HepG2 (cell line): ENCODE data around the gene POFUT2. TPM values are rescaled to one million over a fixed set of nuclear protein-coding genes. Genes with fewer than 3 reads are reported as not detected.
A peak's percentile ranks its signal among the peaks of the same experiment; 100 is the strongest.

Experiments used
- ADNP ChIP-seq: sonication (generic); formaldehyde crosslinking; IDR thresholded peaks from 2 replicates; pipeline ENCODE4 v1.4.0; 2020; ENCODE audit warnings: missing genetic modification reagents
- BRD4 ChIP-seq: sonication (generic); formaldehyde crosslinking; IDR thresholded peaks from 2 replicates; pipeline ENCODE4 v1.4.0; 2020; ENCODE audit warnings: missing genetic modification reagents
- ETV6 ChIP-seq: sonication (generic); formaldehyde crosslinking; conservative IDR thresholded peaks from 2 replicates; pipeline ENCODE4 v1.4.0; 2020; ENCODE audit warnings: missing genetic modification reagents
- REPIN1 ChIP-seq: sonication (generic); formaldehyde crosslinking; IDR thresholded peaks from 2 replicates; pipeline ENCODE4 v1.8.0; 2022; ENCODE audit warnings: missing genetic modification reagents, low read depth, mild to moderate bottlenecking, borderline replicate concordance
- STAG1 ChIP-seq: sonication (generic); formaldehyde crosslinking; IDR thresholded peaks from 2 replicates; pipeline ENCODE4 v1.4.0; 2020; ENCODE audit warnings: missing genetic modification reagents
- ZNF101 ChIP-seq: sonication (generic); formaldehyde crosslinking; IDR thresholded peaks from 2 replicates; pipeline ENCODE4 v1.4.0; 2020; ENCODE audit warnings: mild to moderate bottlenecking, low read depth, missing genetic modification reagents, borderline replicate concordance
- ZNF629 ChIP-seq: sonication (generic); formaldehyde crosslinking; conservative IDR thresholded peaks from 2 replicates; pipeline ENCODE4 v1.5.0; 2020; ENCODE audit warnings: missing genetic modification reagents
- ZNF678 ChIP-seq: sonication (generic); formaldehyde crosslinking; IDR thresholded peaks from 2 replicates; pipeline ENCODE4 v1.4.0; 2020; ENCODE audit warnings: mild to moderate bottlenecking, missing genetic modification reagents
- polyA plus RNA-seq, 8 experiments: library from polyadenylated mRNA; depleted of rRNA in 3 of 8; stranded (reverse) in 7 of 8; unstranded in 1 of 8; fragments of >200 nt; fragmentation: Illumina TruSeq in 4 of 8; extraction: Trizol in 4 of 8; gene quantifications; 2 replicates each; pipeline versions ENCODE4 v1.2.1 to v1.2.3, GENCODE V29; 2011 to 2016; ENCODE audit warnings: low read depth in 4 of 8, missing spikeins in 1 of 8, mixed read lengths in 1 of 8; ENCODE audit not compliant: insufficient read depth in 1 of 8
- total RNA-seq, 5 experiments: library from RNA; depleted of rRNA; stranded (reverse); fragments of >200 nt; fragmentation: Illumina TruSeq; extraction: Trizol; gene quantifications; 2 replicates each; pipeline ENCODE4 v1.2.3, GENCODE V29; 2016; ENCODE audit warnings: low read depth in 1 of 5
- TF ChIP-seq, protein P1 (sequence below): sonication (generic); formaldehyde crosslinking; IDR thresholded peaks from 2 replicates; pipeline ENCODE4 v1.4.0; 2020; ENCODE audit warnings: mild to moderate bottlenecking, missing genetic modification reagents
- TF ChIP-seq, protein P2 (sequence below): sonication (generic); formaldehyde crosslinking; IDR thresholded peaks from 2 replicates; pipeline ENCODE4 v1.9.0; 2021; ENCODE audit warnings: missing genetic modification reagents, mild to moderate bottlenecking, borderline replicate concordance
- TF ChIP-seq, protein P3 (sequence below): sonication (generic); formaldehyde crosslinking; conservative IDR thresholded peaks from 2 replicates; pipeline ENCODE4 v1.4.0; 2020; ENCODE audit warnings: missing genetic modification reagents
- TF ChIP-seq, protein P4 (sequence below): sonication (generic); formaldehyde crosslinking; IDR thresholded peaks from 2 replicates; pipeline ENCODE4 v1.4.0; 2020; ENCODE audit warnings: missing genetic modification reagents, low read depth, mild to moderate bottlenecking, borderline replicate concordance
- TF ChIP-seq, protein P5 (sequence below): sonication (generic); formaldehyde crosslinking; IDR thresholded peaks from 2 replicates; pipeline ENCODE4 v1.8.1; 2023; ENCODE audit warnings: mild to moderate bottlenecking, missing genetic modification reagents, borderline replicate concordance
- TF ChIP-seq, protein P6 (sequence below), 2 experiments: sonication (generic) in 1 of 2; formaldehyde crosslinking in 1 of 2; IDR thresholded peaks; 2 replicates each; pipeline versions ENCODE4 v1.4.0 to v1.6.1; 2016 to 2020; ENCODE audit warnings: borderline replicate concordance in 1 of 2, low read depth in 1 of 2, mild to moderate bottlenecking in 1 of 2, missing genetic modification reagents in 1 of 2

POFUT2 gene
- total and polyA plus RNA-seq, 2 of the 13 experiments (the other 11 are each of a cell fraction or from before 2014, with no cell fraction given), result 22.8 to 24.0 TPM

DNA sequence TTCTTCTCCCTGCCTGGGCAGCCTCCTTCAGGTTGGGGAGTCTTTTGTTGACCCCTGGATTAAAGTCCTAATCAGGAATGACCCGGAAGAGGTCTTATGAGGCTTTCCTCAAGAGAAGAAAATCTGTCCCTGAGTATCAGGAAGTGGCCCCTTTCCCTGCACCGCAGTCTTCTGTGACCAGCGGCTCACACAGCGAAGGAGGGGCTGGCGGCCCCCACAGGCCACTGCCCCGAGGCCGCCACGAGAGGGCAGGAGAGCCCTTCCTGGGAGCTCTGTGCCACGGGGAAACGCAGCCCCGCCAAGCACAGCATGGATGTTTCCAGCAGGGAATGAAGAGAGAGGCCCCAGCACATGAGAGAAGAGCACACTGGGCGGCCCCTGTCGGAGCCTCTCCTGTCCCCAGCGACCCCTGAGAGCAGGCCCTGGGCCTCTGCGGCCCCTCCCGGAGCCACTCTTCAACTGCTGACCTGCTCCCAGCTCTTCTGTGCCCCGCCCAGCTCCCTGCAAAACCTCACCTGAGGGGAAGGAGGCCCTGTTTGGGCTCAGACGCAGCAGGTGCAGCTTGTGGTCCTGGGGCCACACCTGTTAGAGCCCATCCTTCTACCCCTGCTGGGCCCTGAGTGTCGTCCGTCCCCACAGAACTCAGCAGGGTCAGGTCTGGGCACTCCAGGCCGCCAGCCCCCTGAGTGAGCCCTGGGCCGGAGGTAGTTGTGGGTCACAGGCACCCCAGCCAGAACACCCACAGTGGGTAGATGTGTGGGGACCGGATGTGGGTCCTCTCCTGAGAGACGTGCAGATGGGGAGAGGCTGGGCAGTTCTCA lies 4.9 kb upstream of the POFUT2 start (continued):
- TF ChIP-seq, protein P1, sequence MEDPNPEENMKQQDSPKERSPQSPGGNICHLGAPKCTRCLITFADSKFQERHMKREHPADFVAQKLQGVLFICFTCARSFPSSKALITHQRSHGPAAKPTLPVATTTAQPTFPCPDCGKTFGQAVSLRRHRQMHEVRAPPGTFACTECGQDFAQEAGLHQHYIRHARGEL (CRISPR knock-in tag), result 0 out of 2 replicates have a peak, but pooled peaks have one; percentile 10
- TF ChIP-seq, protein P2, sequence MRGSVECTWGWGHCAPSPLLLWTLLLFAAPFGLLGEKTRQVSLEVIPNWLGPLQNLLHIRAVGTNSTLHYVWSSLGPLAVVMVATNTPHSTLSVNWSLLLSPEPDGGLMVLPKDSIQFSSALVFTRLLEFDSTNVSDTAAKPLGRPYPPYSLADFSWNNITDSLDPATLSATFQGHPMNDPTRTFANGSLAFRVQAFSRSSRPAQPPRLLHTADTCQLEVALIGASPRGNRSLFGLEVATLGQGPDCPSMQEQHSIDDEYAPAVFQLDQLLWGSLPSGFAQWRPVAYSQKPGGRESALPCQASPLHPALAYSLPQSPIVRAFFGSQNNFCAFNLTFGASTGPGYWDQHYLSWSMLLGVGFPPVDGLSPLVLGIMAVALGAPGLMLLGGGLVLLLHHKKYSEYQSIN (CRISPR knock-in tag), result no peak
- no peak for TF ChIP-seq ZNF101
- no peak for TF ChIP-seq BRD4
- TF ChIP-seq, protein P3, sequence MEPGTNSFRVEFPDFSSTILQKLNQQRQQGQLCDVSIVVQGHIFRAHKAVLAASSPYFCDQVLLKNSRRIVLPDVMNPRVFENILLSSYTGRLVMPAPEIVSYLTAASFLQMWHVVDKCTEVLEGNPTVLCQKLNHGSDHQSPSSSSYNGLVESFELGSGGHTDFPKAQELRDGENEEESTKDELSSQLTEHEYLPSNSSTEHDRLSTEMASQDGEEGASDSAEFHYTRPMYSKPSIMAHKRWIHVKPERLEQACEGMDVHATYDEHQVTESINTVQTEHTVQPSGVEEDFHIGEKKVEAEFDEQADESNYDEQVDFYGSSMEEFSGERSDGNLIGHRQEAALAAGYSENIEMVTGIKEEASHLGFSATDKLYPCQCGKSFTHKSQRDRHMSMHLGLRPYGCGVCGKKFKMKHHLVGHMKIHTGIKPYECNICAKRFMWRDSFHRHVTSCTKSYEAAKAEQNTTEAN, result 0 out of 2 replicates have a peak, but pooled peaks have one; percentile 21
- TF ChIP-seq, protein P4, sequence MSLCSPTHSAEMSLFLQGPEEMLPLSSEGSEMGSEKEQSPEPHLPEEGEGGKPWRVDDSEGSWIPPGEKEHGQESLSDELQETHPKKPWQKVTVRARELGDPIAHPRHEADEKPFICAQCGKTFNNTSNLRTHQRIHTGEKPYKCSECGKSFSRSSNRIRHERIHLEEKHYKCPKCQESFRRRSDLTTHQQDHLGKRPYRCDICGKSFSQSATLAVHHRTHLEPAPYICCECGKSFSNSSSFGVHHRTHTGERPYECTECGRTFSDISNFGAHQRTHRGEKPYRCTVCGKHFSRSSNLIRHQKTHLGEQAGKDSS (CRISPR knock-in tag), result peak; percentile 94; the same call in 1 of the 2 replicates
- no peak for TF ChIP-seq ZNF629 (CRISPR knock-in tag)
- TF ChIP-seq, protein P5, sequence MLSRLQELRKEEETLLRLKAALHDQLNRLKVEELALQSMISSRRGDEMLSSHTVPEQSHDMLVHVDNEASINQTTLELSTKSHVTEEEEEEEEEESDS (CRISPR knock-in tag), result no peak
- no peak for TF ChIP-seq ZNF678 (CRISPR knock-in tag)
- TF ChIP-seq STAG1 (CRISPR knock-in tag), result peak; percentile 99
- TF ChIP-seq ETV6 (CRISPR knock-in tag), result 0 out of 2 replicates have a peak, but pooled peaks have one; percentile 19
- TF ChIP-seq REPIN1, result peak; percentile 36; the same call in 1 of the 2 replicates
- TF ChIP-seq ADNP (CRISPR knock-in tag), result no peak
- TF ChIP-seq, protein P6, sequence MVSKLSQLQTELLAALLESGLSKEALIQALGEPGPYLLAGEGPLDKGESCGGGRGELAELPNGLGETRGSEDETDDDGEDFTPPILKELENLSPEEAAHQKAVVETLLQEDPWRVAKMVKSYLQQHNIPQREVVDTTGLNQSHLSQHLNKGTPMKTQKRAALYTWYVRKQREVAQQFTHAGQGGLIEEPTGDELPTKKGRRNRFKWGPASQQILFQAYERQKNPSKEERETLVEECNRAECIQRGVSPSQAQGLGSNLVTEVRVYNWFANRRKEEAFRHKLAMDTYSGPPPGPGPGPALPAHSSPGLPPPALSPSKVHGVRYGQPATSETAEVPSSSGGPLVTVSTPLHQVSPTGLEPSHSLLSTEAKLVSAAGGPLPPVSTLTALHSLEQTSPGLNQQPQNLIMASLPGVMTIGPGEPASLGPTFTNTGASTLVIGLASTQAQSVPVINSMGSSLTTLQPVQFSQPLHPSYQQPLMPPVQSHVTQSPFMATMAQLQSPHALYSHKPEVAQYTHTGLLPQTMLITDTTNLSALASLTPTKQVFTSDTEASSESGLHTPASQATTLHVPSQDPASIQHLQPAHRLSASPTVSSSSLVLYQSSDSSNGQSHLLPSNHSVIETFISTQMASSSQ (IDR thresholded peaks at IDR 0.05; ENCODE audit: low read depth), result no peak
- TF ChIP-seq, protein P6 (CRISPR knock-in tag; IDR thresholded peaks at IDR 0.05; ENCODE audit: borderline replicate concordance), result peak; percentile 45; the same call in 1 of the 2 replicates
